HG02588 (cell line): ENCODE results near the gene CISD2.
A peak's percentile ranks its signal among the peaks of the same experiment; 100 is the strongest.
"Not testable (repeated sequence)": the region's sequence is repeated elsewhere in the genome, so short reads cannot be mapped to it uniquely, and the experiment has no call there.

ENCODE experiments used
- ATAC-seq: cut with Tn5 transposase; IDR thresholded peaks from one replicate; pipeline ENCODE4 v1.9.1; 2021; ENCODE audit warnings: mild to moderate bottlenecking, moderate library complexity; ENCODE audit not compliant: unreplicated experiment

The CISD2 gene

DNA sequence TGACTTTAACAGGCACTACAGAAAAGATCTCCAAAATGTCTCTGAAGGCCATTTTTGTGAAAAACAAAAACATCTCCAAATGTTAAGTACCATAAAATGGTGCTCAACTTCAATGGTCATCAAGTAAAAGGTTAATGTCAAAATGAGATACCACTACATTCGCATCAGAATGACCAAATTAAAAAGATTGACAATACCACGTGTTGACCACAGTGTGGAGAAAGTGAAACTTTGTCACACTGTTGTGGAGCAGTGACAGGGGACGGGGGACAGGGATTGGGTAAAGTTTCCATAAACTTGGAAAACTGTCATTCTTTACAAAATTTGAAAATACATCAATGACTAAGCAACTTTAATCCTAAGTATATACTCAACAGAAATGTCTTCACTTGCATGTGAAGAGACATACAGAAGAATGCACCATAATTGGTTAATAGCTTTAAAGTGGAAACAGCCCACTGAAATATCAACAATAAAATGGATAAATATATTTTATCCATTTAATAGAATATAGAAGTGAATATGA is 19.1 kb upstream of the CISD2 start:
- ATAC-seq, result no peak

DNA sequence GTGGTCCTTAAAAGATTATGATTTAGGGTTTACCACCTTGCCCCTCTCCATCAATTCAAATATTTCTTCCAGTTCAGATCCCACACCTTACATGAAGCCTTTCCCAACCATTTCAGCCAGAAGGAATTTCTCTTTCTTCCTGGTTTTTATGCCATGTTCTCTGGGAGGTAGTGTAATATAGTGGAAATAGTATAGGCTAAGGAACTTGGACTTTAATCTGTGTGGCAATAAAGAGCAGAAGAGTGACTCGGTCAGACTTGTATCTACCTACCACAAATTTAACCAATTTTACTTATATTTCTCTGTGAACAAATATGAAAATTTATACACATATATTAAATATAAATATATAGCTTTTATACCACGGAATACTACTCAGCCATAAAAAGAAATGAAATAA is 18.4 kb upstream of the CISD2 start:
- no peak for ATAC-seq

DNA sequence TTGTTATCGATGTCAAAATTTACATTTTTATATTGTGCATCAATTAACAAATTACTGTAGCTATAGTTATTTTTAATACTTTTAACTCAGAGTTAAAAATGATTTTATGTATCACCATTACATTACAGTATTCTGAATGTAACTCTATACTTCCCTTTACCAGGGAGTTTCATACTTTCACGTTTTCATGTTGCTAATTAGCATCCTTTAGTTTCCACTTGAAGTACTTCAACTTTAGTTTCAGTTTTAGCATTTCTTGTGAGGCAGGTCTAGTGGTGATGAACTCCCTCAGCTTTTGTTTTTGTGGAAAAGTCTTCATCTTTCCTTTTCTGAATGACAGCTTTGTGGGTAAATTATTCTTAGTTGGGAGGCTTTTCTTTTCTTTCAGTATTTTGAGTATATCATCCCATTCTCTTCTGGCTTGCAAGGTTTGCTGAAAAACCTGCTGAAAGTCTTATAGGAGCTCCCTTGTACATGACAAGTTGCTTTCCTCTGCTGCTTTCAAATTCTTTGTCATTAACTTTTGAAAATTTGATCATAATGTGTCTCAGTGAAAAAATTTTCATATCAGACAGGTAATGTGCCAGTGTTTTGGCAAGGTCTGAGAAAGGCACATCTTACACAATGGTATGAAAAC is 9.8 kb upstream of the CISD2 start:
- ATAC-seq, result no peak

DNA sequence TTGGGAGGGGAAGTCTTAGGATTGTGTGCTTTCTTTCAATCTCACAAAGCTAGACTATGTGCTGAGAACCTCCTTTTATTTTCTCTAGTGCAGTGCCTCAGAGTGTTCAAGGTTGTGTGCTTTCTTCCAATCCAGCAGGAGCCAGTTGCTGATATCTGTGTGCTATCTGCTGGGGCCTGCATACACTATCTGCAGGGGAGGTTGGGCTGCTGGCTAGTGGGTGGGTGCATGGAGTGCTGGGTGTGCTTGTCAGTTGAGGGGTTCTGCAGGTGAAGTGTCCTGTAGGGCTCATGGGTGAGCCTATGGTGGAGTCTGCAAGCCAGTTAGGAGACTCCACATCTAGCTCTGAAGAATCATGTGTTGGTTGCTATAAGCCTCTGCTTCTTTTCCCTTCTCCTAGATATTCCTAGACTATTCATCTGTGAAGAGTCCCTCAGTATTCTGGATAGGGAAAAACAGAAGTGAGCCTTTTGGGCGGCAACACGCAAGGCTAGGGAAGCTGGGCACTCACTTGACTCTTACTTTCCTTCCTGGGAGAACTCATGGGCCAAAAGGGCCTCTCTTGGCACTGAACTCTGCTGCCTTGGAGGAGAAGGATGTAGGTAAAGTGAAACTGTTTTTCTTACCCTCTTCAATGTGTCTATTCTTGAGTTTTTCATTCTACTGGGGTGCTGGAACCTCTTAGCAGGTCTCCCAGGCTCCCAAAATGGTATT is 8.0 kb upstream of the CISD2 start:
- no peak for ATAC-seq

DNA sequence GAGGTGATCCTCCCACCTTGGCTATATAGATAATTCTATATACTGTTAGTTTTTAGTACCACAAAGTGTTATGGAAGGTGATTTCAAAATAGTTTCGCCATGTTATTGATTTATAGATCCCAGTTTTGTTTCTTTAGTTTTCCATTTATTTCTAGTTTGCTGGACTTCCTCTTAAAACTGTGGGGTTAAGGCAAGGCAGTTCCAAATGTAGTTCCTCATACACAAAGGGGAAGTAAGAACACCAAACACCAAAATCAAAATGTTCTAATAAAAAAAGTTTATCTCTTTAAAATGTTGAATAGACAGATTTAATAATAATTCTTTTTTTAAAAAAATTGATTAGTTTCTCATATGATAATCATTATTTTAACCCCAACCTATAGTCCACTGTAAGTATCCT is 6.8 kb upstream of the CISD2 start:
- no peak for ATAC-seq

DNA sequence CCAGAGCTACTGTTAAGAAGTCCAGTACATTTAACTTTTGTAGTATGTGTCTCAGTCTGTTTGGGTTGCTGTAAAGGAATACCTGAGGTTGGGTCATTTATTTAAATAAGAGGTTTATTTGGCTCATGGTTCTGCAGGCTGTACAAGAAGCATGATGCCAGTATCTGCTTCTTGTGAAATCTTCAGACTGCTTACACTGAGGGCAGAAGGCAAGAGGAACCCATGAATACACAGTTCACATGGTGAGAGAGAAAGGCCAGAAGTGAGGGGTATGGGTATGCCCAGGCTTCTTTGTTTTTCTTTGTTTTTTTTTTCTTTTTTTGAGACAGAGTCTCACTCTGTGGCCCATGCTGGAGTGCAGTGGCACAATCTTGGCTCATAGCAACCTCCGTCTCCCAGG is 6.0 kb upstream of the CISD2 start:
- ATAC-seq, result no peak

DNA sequence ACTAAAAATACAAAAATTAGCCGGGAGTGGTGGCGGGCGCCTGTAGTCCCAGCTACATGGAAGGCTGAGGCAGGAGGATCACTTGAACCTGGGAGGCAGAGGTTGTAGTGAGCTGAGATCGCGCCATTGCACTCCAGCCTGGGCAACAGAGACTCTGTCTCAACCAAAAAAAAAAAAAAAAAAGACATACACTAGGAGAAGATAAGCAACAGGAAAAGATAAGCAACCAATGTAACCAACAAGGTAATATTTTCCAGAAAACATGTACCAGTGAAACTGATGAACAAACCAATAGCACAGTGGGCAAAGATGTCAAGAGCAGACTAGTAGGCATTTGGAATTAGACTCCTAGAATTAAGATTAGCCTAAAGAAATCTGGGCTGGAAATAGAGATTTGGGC is 3.5 kb upstream of the CISD2 start:
- not testable (repeated sequence) for ATAC-seq

DNA sequence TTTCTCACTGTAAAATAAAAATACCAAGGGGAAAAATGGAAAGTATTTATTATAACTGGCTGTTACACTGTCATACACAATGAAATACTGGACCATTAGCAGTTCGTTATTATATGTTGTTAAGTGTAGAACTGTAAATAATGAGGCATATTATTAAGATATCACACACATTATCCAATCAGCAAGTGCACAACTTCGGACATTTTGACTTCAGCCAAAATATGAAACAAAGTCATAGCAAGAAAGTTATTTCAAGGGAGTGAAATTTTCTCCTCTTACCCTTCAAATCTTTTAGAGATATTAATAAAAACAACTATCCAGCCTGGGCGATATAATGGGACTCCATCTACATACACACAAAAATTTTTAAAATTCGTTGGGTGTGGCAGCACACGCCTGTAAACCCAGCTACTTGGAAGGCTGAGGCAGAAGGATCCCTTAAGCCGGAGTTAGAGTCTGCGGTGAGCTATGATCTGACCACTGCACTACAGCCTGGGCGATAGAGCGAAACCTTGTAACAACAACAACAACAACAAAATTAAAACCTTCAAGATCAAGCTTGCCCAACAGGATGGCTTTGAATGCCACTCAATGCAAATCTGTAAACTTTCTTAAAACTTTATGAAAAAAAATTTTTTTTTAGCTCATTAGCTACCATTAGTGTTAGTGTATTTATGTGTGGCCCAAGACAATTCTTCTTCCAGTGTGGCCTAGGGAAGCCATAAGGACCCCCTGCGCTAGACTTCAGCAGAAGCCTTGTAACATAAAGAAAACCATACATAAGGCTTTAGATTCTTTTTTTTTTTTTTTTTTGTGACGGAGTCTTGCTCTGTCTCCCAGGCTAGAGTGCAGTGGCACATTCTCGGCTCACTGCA is 1.3 kb upstream of the CISD2 start:
- ATAC-seq, result peak; percentile 13

DNA sequence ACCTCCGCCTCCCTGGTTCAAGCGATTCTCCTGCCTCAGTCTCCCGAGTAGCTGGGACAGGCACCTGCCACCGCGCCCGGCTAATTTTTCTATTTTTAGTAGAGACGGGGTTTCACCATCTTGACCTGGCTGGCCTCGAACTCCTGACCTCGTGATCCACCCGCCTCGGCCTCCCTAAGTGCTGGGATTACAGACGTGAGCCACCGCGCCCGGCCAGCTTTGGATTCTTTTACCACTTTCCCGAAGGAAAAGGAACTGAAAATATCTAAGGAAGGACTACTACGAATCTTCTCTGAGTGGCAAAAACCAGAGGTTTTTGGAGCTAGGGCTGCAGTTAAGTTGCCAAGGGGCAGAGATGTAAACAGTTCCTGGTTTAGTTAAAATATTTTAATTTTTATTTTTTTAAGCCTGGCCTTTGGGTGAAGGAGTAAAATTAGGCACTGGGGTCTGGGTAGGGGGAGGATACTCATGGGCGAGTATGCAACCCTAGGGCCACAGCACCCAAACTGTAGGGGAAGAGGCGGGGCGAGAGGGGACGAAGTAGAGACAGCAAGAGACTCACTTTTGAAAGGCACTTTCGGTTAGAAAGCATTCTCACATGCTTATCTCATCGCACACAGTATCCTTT is 525 bp upstream of the CISD2 start:
- peak; percentile 45 for ATAC-seq

DNA sequence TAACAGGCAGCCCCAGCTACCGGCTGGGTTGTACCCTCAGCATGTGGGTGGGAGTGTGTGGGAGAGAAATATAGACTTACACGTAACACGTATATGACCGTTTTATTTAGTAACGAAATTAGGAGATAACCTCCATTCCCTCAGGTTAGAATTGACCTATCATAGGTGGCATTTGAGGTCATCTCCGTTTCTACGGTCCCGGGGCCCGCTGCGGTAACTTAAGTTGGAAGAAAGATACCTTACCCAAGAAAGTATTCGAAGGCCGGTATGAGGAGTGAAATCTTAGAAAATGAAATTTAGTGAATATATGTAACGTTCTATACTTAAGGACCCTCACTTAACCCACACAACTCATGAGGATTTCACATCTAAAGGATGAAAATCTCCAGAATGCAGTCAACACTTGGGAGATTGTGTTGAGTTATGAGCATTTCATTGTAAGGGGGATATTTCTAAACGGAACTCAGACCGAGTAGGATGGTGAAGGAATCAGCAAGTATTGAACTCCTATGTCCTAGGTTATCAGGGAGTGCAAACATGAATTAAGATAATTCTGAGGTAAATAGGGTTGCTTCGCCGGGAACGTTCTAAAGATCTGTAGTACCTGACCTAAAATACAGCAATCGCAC is 891 bp downstream of the CISD2 start:
- peak; percentile 33 for ATAC-seq

DNA sequence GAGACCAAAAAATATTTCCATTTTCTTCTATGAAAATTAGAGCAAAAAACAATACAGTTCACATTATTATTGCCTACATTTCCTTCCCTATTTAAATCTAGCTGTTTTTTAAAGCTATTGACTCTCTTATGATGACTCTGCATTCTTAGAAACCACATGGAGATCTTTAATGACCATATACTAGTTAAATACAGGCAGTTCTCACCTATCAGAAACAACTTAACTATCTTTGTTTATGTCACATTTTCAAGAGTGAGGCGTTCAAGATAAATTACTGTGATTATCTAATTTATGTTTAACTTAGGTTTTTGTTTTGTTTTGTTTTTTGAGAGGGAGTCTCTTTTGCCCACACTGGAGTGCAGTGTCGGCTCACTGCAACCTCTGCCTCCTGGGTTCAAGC is 3.0 kb downstream of the CISD2 start:
- no peak for ATAC-seq

DNA sequence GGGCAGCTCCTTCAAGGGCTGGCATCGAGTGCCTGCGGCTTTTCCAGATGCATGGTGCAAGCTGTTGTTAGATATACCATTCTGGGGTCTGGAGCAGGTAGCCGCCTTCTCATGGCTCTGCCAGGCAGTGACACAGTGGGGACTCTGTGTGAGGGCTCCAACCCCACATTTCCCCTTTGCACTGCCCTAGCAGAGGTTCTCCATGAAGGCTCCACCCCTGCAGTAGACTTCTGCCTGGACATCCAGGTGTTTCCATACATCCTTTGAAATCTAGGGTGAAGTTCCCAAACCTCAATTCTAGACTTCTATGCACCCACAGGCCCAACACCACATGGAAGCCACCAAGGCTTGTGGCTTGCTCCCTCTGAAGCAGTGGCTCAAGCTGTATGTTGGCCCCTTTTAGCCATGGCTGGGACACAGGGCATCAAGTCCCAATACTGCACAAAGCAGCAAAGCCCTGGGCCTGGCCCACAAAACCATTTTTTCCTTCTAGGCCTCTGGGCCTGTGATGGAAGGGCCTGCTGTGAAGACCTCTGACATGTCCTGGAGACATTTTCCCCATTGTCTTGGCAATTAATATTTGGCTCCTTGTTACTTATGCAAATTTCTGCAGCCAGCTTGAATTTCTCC is 8.8 kb downstream of the CISD2 start:
- not testable (repeated sequence) for ATAC-seq

DNA sequence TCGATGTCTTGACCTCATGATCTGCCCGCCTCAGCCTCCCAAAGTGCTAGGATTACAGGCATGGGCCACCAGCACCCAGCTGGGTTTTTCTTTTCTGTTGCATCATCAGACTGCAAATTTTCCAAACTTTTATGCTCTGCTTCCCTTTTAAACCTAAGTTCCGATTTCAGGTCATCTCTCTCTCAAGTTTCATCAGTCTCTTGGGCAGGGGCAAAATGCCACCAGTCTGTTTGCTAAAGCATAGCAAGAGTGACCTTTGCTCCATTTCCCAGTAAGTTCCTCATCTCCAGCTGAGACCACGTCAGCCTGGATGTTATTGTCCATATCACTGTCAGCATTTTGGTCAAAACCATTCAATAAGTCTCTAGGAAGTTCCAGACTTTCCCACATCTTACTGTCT is 9.6 kb downstream of the CISD2 start:
- ATAC-seq, result not testable (repeated sequence)

DNA sequence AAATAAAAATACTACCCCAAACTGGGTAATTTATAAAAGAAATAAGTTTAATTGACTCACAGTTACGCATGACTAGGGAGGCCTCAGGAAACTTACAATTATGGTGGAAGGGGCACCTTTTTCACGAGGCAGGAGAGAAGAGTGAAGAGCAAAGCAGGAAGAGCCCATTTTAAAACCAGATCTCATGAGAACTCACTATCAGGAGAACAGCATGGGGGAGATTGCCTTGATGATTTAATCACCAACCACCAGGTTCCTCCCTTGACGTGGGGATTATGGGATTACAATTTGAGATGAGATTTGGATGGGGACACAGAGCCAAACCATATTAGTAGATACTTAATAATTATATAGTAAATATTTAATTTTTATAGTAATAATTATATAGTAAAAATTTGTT is 10.1 kb downstream of the CISD2 start:
- ATAC-seq, result no peak

DNA sequence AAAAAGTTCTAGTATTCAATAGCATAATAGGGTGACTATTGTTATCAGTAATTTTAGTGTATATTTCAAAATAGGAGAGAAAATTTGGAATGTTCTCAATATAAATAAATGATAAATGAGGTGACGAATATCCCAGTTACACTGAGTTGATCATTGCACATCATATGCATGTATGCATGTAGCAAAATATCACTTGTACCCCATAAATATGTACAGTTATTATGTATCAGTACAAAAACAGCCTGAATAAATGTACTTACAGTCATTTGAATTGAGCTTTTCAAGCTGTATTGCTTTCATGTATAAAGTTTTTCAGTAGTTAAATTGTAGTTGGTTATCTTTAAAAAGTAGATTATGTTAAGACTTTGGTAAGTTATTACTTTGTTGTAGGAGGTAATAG is 12.6 kb downstream of the CISD2 start:
- no peak for ATAC-seq

DNA sequence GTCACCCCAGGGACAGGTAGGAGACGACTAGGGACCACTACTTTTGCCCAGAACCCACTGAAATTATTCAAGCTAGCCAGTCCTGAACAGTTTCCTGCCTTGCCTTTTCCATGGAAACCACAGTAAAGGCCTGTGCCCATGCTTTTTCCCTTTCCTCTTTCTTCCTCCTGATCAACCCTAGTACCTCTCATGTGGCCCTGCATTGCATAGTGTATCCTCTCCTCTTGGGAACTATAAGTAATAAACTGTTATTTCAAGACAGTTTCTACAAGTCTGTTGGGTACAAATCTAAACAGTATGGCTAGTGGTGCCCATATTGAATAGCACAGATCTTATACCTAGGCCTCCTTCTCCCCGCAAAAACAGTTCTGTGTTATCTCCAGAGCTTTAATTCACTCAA is 14.5 kb downstream of the CISD2 start:
- ATAC-seq, result no peak

DNA sequence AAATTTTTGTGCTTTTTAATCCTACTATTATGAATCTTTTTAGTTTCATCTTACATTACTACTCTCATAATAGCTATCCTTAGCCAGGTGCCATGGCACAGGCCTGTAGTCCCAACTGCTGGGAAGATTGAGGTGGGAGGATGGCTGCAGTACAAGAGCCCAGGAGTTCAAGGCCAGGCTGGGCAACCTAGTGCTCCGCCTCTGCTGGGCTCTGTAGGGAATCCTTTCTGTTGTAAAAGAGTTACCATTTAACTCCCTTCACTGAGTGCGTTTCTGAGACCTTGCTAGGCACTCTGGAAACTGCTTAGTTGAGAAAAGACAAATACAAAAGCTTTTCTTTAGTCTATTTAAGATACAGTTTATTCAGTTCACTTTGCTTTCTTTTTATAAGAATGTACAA is 19.8 kb downstream of the CISD2 start:
- ATAC-seq, result not testable (repeated sequence)

DNA sequence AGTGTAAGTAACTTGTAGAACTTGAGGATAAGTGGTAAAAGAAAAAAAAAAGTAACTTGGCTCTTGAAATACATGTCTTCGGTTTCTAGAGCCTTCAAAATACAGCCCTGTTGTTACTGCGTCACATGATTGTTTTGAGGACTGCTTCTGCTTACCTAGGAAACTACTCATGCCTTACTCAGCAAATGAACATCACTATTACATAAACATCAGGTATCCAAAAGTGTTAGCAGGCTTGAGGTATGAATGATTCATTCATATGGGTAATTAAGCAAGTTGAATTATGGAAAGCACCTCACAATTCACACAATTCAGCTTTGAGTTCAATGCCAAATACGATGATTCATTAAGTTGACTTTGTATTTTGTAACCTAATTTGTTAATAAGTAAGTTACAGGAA is 21.1 kb downstream of the CISD2 start:
- not testable (repeated sequence) for ATAC-seq

DNA sequence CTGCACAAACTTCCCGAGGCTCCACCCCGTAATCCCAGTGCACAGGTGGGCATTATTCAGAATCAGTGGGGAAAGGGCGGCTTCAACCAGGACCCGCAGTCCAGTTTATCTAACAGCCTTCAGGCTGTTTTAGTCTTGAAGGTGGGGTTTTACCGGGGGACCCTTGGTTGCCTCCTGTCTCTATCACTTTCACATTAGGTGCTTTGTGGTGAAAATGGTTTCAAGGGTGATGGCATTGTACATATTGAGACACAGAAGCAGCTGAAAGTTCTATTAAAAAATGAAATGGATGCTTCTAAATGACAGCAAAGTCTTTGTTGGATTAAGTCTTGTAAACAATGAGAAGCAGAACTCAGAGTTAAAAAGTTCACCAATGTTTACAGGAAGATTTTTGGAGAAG is 27.8 kb downstream of the CISD2 start:
- not testable (repeated sequence) for ATAC-seq

DNA sequence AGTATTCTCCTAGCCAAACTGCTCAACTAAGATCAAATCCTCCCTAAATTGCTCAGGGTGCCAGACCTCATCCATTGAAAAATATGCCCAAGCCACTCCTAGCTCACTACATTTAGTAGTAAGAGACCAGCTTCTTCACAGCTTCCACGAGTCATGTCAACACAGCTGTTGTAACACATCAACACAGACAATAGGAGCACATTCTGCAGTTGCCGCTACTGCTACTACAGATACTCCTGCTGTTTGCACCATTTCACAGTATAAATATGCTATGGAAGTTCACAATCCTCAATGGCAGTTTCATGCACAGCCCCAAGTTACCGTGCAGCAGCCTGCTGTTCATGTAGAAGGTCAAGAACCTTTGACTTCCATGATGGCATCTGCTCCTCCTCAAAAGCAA is 28.8 kb downstream of the CISD2 start:
- not testable (repeated sequence) for ATAC-seq
